ENCODE results near the gene RNF5. TPM values are rescaled to one million over a fixed set of nuclear protein-coding genes. Genes with fewer than 3 reads are reported as not detected.

The RNF5 gene
- polyA plus RNA-seq, 1 of the 3 experiments (the other 2 are of a cell fraction): 110 TPM

DNA sequence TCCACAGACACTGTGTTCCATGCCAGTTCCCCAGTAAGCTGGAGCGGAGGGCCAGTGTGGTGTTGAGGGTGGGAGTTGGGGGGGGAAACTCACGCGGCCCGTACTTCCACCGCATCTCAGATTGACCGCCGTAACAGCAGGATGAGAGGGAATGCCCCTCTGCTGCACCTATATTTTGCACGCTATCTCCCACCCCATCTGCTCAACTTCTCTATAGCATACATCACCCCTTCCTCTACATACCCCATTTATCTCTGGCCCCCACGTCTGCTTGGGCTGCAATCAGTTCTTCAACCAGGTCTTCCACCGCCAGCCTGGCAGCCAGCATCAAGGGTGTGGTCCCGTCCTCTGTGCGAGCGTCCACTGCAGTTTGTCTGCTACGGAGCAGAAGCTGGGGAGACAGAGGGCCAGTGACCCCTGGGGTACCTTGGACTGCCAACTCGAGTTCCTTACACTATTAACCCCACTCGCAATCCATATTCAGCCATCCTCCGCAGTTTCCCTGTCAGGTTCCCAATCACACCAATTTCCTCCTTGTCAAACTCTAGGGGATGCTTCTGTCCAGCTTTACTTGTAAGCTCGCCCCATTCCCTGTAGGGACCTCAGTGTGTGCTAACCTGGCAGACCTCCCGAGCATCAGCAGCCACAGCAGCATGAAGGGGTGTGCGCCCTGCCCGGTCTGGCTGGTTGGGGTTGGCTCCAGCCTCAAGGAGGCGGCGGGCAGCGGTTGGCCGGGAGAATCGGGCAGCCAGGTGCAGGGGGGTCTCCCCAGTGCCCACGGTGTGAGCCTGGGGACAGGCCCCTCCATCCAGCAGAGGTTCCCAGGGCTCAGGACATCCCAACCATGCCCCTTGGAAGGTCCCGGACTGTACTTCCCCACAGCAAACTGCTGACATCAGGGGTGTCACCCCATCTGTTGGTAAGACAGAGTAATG is 18.7 kb downstream of the RNF5 start:
- H3K4me1 ChIP-seq (ENCODE audit: control insufficient read depth in 1 of 2, insufficient read depth in 2 of 2, low read depth in 1 of 2, low read length in 1 of 2): peaks cover 6 to 14% of the 10 kb centered on the region in 2 experiments; a peak in 1 of 4 replicates
- 30% methylated on average over 22 of the region's 28 CpGs for WGBS (ENCODE audit: low lambda C conversion rate)
- CTCF ChIA-PET: interaction anchor here (0.6 to 1.5 kb wide), 3 partner anchors 8 to 103 kb away, joined by 3 to 6 read pairs (median 3); partner anchors contain the start of gene EGFL8
- no peaks in the 10 kb centered on the region for H3K79me2 ChIP-seq (ENCODE audit: insufficient read depth)
- peak overlapping the region; percentile 100 for H3K9ac ChIP-seq
- peak overlapping the region; percentile 99 to 100 for H3K27ac ChIP-seq (ENCODE audit: low read depth in 2 of 2, low read length in 1 of 2)
- DNase-seq: peak; percentile 70
- POLR2A ChIA-PET: interaction anchor here (0.8 to 1.4 kb wide), 3 partner anchors 67 to 775 kb away, joined by 3 to 4 read pairs (median 3); partner anchors contain the start of genes DDX39B and FKBPL
- H3K4me3 ChIP-seq (ENCODE audit: low read depth in 2 of 2, low read length in 1 of 2): peak overlapping the region; percentile 83 to 95
- peaks cover 15% of the 10 kb centered on the region for H3F3A ChIP-seq (replicated peaks; ENCODE audit: insufficient read depth)
- H3K4me2 ChIP-seq: peak overlapping the region; percentile 100
- peak overlapping the region; percentile 40; the same call in 1 of the 2 replicates for H2AFZ ChIP-seq (ENCODE audit: low read depth)
- H3K27me3 ChIP-seq (ENCODE audit: insufficient read depth): no peaks in the 10 kb centered on the region
- no peaks in the 10 kb centered on the region for H3K9me2 ChIP-seq
- no peaks in the 10 kb centered on the region for H4K20me1 ChIP-seq (ENCODE audit: insufficient read depth)
- TF ChIP-seq MXI1 (IDR thresholded peaks at IDR 0.05; ENCODE audit: low read depth, low read length): peak; percentile 9; the same call in 1 of the 2 replicates
- no peak for TF ChIP-seq TCF12 (IDR thresholded peaks at IDR 0.05)
- TF ChIP-seq FOXJ3 (CRISPR knock-in tag; IDR thresholded peaks at IDR 0.05): 0 out of 2 replicates have a peak, but pooled peaks have one; percentile 3
- H3K9me3 ChIP-seq: no peaks in the 10 kb centered on the region
- H3K36me3 ChIP-seq (replicated peaks in 1 of 2; ENCODE audit: control insufficient read depth in 1 of 2, insufficient read depth in 2 of 2, low read length in 1 of 2): no peaks in the 10 kb centered on the region

DNA sequence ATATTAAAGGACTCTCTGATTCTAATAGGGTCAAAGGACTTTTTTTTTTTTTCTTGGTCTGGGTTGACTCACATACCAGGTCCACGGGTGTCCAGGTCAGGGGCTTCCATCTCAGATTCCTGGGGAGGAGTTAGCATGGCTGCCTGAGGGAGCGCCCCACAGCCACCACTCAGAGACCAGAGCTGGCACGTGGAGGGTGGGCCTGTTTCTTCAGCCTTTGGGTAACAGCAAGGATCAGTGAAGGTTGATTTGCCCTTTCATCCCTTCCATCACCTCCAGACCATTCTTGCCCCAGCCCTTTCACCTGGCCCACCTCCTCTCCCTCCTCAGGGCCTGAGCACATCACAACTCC is 20.1 kb downstream of the RNF5 start:
- ChIA-PET CTCF (interaction anchor here (0.6 kb wide), 1 partner anchor 268 kb away, joined by 3 read pairs; no protein-coding TSS in a partner anchor), POLR2A (no interaction called here)
- 82% methylated on average over 3 of the region's 3 CpGs for WGBS (ENCODE audit: low lambda C conversion rate)
- no peak overlapping the region for H3K4me2 ChIP-seq
- DNase-seq: no peak
- H3K4me3 ChIP-seq (ENCODE audit: low read depth in 2 of 2, low read length in 1 of 2): no peak overlapping the region
- H3K9ac ChIP-seq: no peak overlapping the region
- peaks cover 5% of the 10 kb centered on the region; the same call in 1 of the 2 replicates for H3K27me3 ChIP-seq (ENCODE audit: insufficient read depth)
- H3K9me3 ChIP-seq: no peaks in the 10 kb centered on the region
- H3K4me1 ChIP-seq (ENCODE audit: control insufficient read depth in 1 of 2, insufficient read depth in 2 of 2, low read depth in 1 of 2, low read length in 1 of 2): peaks cover 6 to 14% of the 10 kb centered on the region in 2 experiments; a peak in 1 of 4 replicates
- no peaks in the 10 kb centered on the region for H3K36me3 ChIP-seq (replicated peaks in 1 of 2; ENCODE audit: control insufficient read depth in 1 of 2, insufficient read depth in 2 of 2, low read length in 1 of 2)
- no peaks in the 10 kb centered on the region for H3K9me2 ChIP-seq
- H3K79me2 ChIP-seq (ENCODE audit: insufficient read depth): no peaks in the 10 kb centered on the region
- no peak overlapping the region for H2AFZ ChIP-seq (ENCODE audit: low read depth)
- TF ChIP-seq GABPA (IDR thresholded peaks at IDR 0.05; ENCODE audit: low read depth) (no peak), SMC3 (IDR thresholded peaks at IDR 0.05; ENCODE audit: low read depth, low read length) (no peak), JUND (IDR thresholded peaks at IDR 0.05) (no peak), RAD21 (IDR thresholded peaks at IDR 0.05; ENCODE audit: low read length) (no peak), EP300 (IDR thresholded peaks at IDR 0.05; ENCODE audit: borderline replicate concordance in 1 of 2, low read depth in 1 of 2, low read length in 1 of 2) (no peak), YY1 (IDR thresholded peaks at IDR 0.05; ENCODE audit: low read depth) (no peak), RCOR1 (IDR thresholded peaks at IDR 0.05; ENCODE audit: low read length) (no peak), MXI1 (IDR thresholded peaks at IDR 0.05; ENCODE audit: low read depth, low read length) (no peak), TEAD4 (IDR thresholded peaks at IDR 0.05; ENCODE audit: borderline replicate concordance, insufficient read depth) (no peak), POLR2AphosphoS5 (IDR thresholded peaks at IDR 0.05; ENCODE audit: low read depth, low read length) (no peak), RFX5 (IDR thresholded peaks at IDR 0.05; ENCODE audit: low read length) (no peak), SIN3A (IDR thresholded peaks at IDR 0.05; ENCODE audit: borderline replicate concordance, low read depth, low read length) (no peak), TCF12 (IDR thresholded peaks at IDR 0.05) (no peak), NFIC (IDR thresholded peaks at IDR 0.05; ENCODE audit: borderline replicate concordance) (no peak)
- TF ChIP-seq, protein P1, sequence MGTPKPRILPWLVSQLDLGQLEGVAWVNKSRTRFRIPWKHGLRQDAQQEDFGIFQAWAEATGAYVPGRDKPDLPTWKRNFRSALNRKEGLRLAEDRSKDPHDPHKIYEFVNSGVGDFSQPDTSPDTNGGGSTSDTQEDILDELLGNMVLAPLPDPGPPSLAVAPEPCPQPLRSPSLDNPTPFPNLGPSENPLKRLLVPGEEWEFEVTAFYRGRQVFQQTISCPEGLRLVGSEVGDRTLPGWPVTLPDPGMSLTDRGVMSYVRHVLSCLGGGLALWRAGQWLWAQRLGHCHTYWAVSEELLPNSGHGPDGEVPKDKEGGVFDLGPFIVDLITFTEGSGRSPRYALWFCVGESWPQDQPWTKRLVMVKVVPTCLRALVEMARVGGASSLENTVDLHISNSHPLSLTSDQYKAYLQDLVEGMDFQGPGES (IDR thresholded peaks at IDR 0.05; ENCODE audit: low read depth, low read length): no peak
- TF ChIP-seq, protein P2, sequence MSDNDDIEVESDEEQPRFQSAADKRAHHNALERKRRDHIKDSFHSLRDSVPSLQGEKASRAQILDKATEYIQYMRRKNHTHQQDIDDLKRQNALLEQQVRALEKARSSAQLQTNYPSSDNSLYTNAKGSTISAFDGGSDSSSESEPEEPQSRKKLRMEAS (IDR thresholded peaks at IDR 0.05; ENCODE audit: low read depth): no peak
- no peaks in the 10 kb centered on the region for H4K20me1 ChIP-seq (ENCODE audit: insufficient read depth)
- no peak overlapping the region for H3K27ac ChIP-seq (ENCODE audit: low read depth in 2 of 2, low read length in 1 of 2)
- H3F3A ChIP-seq (replicated peaks; ENCODE audit: insufficient read depth): peaks cover 13% of the 10 kb centered on the region

Measured in SK-N-SH (cell line).